HG03571 (cell line): ENCODE data around the gene MAB21L3.

Source experiments
- ATAC-seq: cut with Tn5 transposase; IDR thresholded peaks from one replicate; pipeline ENCODE4 v1.9.1; 2021; ENCODE audit not compliant: unreplicated experiment

The MAB21L3 gene

DNA sequence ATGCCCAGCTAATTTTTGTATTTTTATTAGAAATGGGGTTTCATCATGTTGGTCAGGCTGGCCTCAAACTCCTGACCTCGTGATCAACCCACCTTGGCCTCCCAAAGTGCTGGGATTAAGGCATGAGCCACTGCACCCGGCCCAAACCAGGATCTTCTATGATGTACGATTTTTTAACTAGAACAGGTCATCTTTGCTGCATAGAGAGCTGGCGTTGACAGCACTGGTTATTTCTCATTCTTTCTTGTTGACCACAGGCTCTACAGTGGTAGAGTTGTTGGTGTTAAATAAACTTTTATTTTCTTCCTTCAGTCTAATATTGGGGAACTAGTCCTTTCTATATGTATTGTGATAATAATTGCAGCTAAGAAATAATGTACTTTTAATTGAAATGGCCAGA lies 3.8 kb upstream of the MAB21L3 start:
- no peak for ATAC-seq

DNA sequence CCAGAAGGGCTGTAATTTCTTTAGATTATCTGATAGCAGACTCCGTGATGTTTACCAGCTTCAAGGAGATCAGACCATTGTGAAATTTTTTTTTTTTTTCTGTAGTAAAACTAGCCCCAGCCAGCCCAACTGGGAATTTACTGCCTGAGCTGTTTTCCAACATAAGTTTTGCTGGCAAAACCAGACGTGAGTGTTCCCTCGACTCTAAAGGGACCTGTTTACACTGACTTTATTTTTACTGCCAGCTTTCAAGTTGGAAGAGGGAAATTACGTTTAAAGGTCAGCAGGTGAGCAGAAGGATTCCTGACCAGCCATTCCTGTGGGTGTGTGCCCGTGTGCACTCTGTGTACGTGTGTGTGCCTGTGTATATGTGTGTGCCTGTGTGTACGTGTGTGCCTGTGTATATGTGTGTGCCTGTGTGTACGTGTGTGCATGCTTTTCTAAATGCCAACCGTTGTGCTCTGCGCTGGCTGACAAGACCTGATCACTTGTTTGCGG lies 374 bp downstream of the MAB21L3 start:
- no peak for ATAC-seq

DNA sequence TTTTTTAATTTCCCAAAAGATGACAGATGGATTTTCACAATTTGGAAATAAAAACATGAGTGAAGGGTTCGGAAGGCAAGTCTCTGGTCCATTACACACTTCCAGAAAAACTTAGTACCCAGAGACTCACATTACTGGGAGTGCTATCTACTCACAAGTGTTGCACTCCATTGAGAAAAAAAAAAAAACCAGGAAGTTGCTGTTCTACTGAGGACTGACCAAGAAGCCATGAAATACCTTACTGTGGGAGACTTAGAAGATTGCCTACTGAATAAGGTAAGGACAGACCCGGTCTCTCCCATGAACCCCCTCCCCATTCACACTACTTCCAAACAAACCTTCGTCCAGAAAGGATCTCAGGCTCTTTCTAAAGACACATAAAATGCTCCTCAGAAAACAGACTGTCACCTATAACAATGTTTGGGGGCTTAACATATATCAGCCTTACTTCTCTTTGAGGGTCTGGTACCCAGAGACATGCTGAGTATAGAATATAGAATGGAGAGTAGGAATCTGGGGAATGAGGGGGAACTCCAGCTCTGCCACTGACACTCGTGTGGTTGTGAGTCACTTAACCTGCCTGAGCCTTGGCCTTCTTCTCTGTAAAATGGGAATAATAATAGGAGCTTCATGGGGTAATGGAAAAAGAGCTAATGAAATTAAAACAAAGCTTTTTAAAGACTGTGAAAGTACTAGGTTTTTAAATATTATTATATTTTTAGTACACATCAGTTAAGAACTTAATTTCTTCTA lies 1.4 kb downstream of the MAB21L3 start:
- ATAC-seq = no peak

DNA sequence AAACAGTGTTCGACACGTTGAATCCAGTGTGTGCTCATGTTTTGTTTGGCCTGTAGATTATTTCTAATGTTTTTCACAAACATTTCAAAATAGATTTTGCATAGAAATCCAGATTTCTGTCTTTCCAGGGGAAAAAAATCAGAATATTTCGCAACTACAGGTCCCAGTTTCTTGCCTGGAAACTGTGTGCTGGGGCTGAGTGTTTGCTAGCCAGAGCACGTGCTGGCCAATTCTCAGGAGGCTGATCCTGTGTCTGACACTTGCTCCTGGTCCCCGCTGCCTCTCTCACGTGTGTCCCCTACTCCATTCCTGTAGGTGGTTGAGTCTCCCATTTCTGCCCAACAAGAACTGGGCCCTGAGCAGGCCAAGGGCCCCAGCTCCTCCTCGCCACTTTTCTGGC lies 2.4 kb downstream of the MAB21L3 start:
- ATAC-seq = no peak

DNA sequence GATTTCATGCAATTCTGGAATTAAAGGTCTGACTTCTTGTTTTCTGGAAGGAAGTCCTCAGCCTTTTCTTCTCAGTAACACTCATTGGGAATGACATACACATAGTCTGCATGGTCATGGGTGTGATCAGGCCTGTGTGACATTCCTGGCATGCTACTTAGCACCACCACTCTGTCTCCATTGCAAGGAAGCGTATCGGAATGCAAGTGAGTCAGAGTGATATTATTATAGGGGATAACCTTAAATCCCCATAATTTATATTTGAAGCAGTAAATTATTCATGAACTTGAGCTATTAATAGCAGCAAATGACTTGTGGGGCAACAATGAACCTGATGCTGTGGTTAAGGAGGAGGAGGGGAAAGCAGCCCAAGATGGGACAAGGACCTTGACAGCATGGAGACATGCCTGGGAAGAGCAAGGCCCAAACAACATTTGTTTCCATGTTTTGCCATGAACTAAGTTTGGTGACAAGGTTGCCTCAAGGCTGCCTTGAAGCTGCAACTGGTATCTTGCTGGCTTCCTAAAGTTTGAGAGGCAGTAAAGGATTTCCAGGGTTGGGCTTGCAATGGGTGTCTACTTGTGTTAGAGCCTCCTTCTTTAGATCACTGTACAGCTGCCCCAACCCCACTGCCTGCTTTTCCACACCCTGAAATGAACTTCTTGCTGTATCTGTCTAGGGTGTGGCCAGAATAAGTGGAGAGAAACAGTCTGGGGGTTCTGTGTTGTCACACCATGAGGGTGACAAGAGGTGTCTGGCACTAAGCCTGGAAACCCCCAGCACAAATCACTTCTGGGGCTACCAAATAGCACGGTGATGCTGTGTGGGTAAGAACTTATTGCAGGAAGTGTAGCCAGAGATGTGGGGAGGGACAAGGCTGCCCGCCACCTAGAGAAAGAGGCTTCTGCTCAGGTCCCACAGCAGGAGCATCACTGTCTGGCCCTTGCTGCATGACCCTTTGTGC lies 4.6 kb downstream of the MAB21L3 start:
- no peak for ATAC-seq

DNA sequence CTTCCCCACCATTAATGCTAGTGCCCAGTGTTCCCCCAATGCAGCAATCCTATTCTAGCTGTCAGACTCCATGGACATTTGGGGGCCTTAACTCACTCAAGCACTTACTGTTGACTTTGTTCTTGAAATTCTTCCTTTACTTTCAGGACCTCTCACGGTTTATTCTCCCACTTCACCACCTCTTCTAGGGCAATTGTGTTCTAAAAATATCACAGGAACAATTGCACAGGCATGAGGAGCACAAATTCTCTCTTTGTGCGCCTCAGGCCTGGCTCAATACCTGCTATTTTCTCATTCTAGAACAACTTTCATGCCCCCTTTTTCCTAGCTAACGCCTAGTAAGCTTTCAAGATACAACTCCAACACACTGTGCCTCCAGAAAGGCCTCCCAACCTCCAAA lies 7.3 kb downstream of the MAB21L3 start:
- no peak for ATAC-seq

DNA sequence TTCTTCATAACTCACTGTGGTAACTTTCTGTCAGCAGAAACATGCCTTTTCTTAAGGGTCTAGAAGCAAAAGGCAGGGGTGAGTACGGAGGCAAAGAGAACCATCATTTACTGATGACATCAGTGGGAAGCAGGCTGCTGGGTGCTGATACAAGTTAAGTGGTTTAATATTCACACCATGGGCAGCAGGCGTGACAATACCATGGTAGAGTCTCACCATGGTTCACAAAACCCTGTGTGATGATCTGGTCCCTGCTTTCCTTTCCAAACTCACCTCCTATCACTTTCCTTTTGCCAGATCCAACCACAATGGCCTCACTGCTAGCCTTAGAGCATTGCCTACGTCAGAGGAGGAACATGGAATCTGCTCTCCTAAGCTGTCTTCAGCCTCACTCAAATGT lies 8.7 kb downstream of the MAB21L3 start:
- no peak for ATAC-seq

DNA sequence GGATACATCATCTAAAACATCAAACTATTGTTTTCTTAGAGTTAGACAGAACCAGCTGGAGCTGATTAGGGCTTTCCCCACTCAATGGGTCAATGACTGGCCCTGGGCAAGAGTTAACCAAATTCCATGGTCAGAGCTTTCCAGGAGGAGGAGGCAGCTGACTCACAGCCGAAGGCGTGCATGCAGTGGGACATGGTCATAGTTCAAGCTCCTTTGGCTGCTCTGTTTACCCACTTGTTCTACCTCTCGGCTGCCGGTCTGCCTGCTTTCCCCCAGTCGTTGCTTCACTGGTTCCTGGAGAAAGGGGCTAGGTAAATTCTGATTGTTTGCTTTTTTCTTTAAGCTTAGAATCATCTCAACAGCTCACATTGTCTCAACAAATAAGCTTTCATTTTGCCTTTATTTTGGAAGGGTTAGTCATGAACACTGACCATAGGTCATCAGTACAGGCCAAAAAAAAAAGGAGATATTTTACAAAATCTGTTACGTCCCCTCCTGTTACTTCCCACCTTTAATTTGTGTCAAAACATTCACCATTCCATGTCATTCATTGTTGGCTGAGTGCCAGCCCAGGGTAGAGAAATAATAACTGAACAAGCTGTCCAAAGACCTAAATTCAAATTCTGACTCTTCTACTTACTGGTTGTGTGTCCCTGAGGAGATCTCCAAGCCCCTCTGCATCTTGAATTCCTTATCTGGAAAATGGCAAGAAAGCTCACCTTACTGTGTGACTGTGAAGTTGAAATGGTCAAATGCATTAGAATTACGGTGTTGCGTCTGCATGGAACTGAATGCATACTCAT lies 12.0 kb downstream of the MAB21L3 start:
- no peak for ATAC-seq

DNA sequence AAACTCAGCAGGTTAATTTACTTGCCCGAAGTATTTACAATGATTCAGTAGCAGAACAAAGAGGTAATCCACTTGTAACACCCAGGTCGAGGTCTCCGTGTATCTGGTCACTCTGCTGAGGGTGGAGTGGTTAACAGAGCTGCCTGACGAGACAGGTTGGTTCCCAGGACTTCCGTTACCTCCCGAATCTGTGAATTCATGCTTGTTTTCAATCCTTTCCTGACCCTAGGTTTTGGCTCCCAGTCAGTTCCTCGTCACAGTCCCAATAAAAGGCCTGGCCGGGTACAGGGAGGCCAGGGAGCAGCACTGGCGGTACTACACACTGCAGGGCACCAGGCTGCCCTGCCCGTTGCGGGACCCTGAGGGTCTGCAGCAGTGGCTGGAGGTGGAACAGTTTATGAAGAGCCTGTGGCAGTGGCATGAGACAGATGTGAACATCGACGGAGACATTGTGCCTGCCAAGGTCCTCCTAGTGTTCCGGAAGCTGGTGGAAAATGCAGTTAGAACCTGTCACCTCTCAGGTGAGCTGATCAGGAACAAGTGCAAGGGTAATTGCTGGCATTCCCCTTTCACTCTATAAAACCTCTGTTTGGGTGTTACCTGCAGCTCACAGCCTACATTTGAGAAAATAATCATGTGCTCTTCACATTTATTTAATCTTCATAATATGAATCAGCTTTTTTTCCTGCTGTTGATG lies 12.8 kb downstream of the MAB21L3 start:
- no peak for ATAC-seq

DNA sequence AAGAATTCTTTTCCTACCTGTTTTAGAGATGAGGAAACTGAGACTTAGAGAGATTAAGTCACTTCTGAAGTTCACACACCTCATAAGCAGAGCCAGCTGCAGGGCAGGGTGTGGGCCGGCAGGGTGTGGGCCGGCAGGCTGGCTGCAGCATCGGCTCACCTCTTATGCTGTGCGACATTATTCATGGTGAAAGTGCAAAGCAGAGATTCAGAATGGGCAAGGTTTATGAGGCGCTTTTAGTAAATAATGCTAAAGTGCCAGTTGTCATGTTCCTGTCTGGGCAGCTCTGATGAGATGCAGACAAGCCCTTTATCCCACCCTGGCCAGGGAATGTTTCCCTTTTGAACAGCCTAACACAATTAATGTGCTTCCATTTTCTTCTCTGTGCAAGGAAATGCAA lies 14.6 kb downstream of the MAB21L3 start:
- no peak for ATAC-seq

DNA sequence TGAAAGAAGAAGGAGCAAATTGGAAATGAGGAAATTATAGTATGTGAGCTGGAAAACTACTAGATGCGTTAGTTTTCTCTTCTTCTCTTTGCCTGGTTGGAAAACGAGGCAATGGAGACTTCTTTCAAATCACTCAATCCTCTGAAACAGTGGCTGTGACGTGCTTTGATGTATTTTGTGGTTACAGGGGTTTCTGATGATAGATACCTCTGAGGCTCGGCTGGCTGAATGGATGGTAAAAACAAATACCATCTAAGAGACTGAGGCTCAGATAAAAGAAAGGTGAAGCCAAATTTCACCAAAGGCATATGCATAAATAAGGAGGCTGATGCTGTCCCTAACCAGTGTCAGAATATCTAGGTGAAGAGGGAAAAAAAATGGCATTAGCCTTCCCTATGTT lies 15.1 kb downstream of the MAB21L3 start:
- ATAC-seq = no peak

DNA sequence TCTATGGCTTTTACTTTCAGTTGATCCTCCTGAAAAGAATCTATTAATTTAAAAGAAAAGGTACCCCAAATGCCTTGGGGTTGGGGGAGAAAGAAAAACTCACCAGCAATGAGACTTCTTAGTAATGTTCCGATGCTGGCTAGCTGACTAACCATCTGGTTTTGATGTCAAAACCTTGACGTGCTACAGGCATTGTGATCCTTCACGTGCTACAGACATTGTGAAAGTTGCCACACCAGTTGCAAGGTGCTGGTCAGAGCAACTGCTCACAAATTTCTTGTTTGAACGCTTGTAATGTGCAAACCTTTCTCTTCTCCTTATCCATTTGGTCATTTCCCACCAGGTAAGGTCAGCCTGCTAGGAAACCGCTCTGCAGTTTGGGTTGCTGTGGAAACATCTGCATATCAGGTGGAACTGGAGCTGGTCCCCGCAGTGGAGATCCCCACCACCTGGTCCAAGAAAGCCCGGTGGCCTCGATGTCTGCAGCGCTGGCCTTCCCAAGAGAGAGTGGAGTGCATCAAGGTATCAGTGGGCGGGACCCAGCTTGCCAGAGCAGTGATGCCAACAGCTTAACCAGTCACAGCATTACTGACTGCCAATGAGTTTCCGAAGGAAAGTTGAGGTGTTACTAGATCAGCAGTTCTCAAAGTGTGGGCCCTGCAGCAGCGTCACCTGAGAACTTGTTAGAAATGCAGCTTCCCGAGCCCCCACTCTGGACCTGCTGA lies 16.1 kb downstream of the MAB21L3 start:
- no peak for ATAC-seq

DNA sequence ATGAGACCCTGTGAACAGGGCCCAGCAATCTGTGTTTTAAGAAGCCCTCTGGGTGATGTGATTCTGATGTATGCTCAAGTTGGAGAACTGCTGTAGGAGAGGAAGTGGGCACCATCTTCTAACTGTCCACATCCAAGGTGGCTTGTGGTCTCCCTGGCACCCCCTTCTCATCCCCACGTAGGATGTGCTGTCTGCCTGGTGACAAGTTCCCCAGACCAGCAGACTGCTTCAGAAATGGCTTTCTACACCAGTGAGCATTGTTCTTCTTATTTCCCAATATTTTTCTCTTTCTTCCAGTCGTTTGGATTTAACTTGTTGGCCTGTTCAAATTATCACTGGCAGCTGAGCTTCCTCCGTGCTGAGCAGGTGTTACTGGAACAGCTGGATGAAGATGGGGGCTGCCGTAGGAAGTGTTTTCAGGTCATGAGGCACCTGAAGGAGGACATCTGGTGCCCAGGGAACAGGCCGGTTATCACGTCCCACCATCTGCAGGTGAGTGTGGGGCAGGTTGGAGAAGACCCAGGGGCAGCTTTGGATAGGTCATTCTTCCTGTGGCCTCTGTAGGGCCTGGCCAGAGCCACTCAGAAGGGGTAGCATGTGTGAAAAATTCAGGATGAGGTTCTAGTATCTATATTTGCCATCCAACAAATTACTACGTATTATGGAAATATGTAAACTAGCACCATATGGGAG lies 16.8 kb downstream of the MAB21L3 start:
- no peak for ATAC-seq

DNA sequence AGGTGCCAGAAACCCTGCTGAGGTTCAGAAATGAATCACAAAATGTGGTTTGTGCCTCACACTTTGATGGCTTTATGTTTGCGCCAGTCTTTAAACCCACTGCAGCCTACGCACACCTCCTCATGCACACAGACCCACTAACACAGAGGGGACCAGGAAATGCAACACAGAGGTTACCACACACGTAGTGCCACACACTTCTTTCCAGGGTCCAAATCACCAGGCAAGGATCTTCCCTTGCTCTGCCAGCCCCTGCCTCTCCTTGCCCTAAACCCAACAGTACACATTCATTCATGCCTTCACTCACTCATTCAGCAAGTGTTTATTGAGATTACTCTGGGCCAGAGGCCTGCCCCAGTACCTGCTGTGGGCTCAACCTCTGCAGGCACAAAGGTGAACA lies 17.5 kb downstream of the MAB21L3 start:
- no peak for ATAC-seq

DNA sequence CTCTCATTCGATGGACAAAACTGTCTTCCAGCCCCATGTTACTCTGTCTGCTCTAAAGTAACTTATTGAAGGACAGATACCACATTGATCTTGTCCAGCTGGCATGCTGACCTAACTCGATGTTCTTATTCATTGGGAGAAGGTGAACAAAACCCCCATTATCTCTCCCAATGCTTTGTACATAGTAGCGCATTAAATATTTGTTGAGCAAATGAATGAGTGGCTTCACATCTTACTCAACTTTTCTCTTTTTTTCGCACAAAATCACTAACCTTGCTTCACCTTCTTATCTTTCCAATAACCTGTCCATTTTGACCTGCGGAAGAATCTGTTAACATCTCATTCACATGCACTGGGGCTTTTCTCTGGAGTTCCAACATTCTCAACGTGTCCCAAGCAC lies 18.3 kb downstream of the MAB21L3 start:
- no peak for ATAC-seq

DNA sequence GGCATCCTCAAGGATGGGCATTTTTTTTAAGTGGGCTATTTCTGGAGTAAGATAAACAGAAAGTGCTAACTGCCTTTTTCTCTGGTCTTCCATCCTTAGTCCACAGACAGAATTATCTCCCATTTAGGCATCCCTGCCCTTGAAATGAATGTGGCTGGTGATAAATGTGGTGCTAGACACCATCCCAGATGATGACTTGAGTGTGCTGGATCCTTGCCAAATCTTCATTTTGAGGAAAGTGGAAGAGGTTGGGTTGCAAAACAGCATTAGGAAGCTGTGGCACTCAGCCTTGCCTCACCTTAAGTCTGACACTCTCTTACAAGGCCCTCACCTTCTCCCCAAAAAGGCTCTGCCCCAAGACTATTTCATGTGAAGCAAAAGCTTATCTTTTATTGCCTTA lies 19.2 kb downstream of the MAB21L3 start:
- ATAC-seq = no peak

DNA sequence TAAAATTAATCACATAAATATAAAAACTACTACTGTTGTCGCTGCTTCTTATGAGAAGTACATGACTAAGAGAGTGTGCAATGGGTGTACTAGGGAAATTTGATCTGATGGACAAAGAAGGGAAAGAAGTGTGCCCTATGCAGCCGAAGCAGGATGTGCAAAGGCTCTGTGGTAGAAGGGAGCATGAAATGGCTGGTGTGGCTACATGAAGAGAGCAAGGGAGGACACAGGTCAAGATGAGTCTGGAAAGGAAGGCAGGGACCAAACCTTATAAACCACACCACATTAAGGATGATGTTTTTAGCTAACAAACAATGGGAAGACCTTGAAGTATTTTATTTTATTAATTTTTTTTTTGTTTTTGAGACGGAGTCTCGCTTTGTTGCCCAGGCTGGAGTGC lies 20.0 kb downstream of the MAB21L3 start:
- no peak for ATAC-seq

DNA sequence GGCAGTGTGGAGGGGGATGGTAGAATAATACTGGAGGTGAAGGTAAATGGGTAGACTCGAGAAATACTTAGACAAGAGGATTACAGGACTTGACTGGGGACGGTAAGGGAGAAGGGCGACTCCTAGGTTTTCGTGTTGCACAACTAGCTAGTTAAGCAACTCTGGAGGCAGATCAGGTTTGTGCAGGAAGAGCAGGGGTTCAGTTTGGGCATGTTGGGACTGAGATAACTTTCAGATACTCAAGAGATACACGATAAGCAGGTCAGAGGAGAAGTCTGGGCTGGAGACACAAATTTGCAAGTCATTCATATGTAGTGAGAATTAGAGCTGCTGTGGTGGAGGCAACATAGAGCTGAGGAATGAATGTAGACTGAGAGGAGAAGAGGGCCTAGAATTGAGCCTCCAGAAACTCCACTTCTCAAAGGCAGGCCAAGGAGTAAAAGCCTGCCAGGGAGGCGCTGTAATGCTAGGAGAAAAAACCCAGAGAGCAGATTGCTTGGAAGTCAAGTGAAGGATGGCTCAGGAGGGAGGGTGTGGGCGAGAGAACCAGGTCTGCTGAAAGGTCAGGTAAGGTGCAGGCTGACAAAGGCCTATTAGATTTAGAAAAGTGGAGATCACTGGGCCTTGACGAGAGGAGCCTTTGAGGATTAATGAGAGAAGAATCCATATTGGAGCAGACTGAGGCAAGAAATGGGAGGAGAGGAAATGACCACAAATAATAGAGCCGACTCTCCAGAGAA lies 20.8 kb downstream of the MAB21L3 start:
- no peak for ATAC-seq
